ENCODE measurements around the gene TBX21.

The TBX21 gene

DNA sequence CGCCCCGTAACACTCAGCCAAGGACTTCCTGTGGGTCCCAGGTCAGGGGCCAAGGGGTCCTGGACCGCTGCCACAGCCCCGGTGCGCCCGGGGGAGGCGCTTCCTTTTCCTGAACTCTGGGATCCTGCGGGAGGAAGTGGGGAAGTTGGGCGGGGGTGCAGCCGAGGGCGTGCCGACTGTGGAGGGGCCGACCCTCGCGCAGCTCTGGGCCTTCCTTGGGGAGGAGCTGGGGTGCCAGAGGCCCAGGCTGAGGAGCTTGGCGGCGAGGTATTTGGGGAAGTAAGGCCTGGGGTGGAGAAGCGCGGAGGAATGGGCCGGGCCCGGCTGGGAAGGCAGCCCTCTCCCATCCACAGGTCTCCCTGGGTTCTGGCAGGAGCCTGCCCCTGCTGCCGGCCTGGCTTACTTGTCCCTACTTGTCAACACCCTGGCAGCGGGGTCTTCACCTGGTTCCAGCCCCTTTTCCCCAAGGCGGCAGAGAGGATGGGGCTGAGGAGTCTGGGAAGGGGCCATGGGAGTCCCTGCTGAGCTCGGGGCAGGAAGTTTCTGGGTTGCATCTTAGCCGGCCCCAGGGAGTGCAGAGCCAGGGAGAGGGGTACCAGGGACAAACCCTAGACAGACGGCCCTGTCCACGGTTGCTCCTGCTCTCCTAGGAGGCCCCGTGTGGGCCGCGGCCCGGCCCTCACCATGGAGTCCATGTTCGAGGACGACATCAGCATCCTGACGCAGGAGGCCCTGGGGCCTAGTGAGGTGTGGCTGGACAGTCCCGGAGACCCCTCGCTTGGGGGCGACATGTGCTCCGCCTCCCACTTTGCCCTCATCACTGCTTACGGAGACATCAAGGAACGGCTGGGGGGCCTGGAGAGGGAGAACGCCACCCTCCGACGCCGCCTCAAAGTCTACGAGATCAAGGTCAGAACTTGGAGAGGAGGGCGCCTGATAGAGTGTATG, 37.3 kb upstream of the TBX21 start:
- H3K27me3 Mint-ChIP-seq: no peaks in the 10 kb centered on the region
- H3K36me3 Mint-ChIP-seq: peaks cover 7% of the 10 kb centered on the region
- peak overlapping the region; percentile 86 for H3K27ac Mint-ChIP-seq
- peak overlapping the region; percentile 86 for H3K4me3 Mint-ChIP-seq
- no peaks in the 10 kb centered on the region for H3K9me3 Mint-ChIP-seq
- H3K4me1 Mint-ChIP-seq: peaks cover 62% of the 10 kb centered on the region

DNA sequence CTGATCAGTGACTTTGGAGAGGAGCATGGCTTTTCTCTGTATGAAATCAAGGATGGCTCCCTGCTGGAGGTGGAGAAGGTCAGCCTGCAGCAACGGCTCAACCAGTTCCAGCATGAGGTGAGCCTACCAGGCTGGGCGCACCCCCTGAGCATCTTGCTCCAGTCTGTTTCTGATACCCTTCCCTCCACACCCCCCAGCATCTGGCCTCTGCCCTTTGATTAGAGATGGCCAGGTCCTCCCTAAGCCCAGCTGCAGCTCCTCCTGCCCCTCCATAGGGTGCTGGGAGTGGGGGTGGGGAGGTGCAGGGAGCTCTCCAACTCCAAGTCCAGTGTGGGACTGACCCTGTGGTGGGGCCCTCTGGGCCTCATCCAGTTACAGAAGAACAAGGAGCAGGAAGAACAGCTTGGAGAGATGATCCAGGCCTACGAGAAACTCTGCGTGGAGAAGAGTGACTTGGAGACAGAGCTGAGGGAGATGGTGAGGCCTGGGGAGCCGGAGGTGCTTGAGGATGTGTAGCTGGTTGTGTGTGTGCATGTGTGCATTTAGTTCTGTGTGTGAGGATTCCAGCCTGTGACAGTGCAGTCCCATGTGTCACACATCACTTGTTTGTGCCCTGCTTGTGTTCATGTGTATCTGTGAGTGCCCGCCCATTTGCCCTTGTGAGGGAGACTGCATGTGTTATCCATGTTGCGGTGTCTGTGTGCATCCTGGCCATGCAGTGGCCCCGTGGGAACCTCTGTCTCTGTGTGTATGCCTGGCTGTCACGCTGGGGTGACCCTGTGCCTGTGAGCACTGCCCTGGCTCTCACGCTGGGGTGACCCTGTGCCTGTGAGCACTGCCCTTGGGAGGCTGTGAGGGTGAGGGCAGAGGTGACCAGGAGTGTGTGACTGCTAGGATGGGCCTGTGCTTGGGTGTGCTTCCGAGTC, 36.1 kb upstream of the TBX21 start:
- Mint-ChIP-seq H3K4me1 (peaks cover 67% of the 10 kb centered on the region), H3K27ac (peak overlapping the region; percentile 14), H3K4me3 (peak overlapping the region; percentile 86), H3K36me3 (peaks cover 10% of the 10 kb centered on the region), H3K27me3 (no peaks in the 10 kb centered on the region), H3K9me3 (no peaks in the 10 kb centered on the region)

DNA sequence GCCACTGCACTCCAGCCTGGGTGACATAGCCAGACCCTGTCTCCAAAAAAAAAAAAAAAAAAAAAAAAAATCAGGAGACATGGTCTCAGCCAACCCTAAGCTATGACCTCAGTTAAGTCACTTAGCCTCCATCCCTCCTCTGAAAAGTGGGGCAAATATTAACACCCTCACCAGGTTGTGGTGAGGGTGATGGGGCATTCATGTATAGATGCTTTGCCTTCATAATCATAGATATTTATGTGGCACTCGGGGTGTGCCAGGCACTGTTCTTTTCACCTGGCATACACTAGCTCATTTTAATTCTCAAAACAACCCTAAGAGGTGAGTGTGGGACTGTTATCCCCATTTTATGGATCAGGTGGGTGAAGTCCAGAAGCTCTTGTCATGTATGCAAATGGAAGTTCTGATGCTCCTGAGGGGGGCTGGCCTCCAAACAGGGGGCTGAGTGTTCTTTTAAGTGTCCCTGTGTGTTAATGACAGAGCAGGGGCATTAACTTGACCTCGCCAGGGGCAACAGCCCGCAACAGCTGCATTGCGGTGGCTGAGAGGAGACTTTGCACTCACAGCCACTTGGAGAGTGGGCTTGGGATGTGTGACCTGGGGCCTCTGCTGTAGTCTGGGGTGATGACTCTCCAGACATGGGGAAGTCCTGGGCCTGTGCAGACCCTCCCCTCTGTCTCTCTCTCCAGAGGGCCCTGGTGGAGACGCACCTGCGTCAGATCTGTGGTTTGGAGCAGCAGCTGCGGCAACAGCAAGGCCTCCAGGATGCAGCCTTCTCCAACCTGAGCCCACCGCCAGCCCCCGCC, 34.9 kb upstream of the TBX21 start:
- Mint-ChIP-seq H3K4me3 (peak overlapping the region; percentile 59), H3K36me3 (peaks cover 14% of the 10 kb centered on the region), H3K4me1 (peaks cover 63% of the 10 kb centered on the region), H3K9me3 (no peaks in the 10 kb centered on the region), H3K27me3 (no peaks in the 10 kb centered on the region), H3K27ac (no peak overlapping the region)

DNA sequence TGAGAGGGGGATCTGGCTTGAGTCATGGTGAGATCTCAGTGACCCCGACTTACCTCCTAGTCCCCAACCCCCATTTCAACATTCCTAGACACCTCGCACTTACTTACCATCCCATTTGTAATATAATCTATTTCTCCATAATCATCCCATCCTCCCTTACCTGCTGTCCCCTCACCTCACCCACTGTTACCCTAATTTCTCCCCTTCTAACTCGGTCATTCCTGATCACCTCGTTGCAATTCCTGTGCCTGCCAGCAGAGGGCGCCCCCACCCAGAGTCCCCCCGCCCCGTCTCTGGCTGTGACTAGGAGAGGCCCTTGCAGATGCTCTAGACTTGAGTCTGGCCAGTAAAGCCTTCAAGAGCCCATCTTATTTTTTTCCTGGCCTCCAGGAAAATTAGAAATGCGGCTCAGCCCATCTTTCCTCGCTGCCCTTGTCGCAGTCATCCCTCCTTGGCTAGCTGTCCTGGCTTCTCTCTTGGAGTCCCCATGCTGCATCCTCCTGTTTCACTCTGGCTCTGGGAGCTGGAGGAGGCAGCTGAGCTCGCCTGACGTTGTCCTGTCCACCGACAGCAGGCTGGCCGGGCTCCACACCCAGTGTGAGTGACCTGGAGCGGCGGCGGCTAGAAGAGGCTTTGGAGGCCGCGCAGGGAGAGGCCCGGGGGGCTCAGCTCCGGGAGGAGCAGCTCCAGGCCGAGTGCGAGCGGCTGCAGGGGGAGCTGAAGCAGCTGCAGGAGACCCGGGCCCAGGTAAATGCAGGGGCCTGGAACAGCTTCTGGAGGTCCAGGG, 34.1 kb upstream of the TBX21 start:
- Mint-ChIP-seq H3K4me1 (peaks cover 67% of the 10 kb centered on the region), H3K27ac (peak overlapping the region; percentile 47), H3K27me3 (no peaks in the 10 kb centered on the region), H3K36me3 (peaks cover 15% of the 10 kb centered on the region), H3K4me3 (peak overlapping the region; percentile 59), H3K9me3 (no peaks in the 10 kb centered on the region)

DNA sequence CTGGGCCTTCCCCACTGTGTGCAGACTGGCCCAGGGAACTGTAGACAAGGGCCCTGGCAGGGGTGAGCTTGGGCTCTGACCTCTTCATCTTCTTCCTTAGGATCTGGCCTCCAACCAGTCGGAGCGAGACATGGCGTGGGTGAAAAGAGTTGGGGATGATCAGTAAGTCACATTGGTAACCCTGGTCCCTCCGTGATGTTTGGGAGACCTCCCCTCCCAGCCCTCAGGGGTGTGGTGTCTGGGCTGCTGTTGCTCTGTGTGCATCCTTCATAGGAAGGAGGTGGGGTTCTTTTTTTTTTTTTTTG, 33.5 kb upstream of the TBX21 start:
- H3K27me3 Mint-ChIP-seq: no peaks in the 10 kb centered on the region
- H3K4me1 Mint-ChIP-seq: peaks cover 73% of the 10 kb centered on the region
- no peaks in the 10 kb centered on the region for H3K9me3 Mint-ChIP-seq
- peaks cover 15% of the 10 kb centered on the region for H3K36me3 Mint-ChIP-seq
- H3K27ac Mint-ChIP-seq: peak overlapping the region; percentile 5
- peak overlapping the region; percentile 59 for H3K4me3 Mint-ChIP-seq

DNA sequence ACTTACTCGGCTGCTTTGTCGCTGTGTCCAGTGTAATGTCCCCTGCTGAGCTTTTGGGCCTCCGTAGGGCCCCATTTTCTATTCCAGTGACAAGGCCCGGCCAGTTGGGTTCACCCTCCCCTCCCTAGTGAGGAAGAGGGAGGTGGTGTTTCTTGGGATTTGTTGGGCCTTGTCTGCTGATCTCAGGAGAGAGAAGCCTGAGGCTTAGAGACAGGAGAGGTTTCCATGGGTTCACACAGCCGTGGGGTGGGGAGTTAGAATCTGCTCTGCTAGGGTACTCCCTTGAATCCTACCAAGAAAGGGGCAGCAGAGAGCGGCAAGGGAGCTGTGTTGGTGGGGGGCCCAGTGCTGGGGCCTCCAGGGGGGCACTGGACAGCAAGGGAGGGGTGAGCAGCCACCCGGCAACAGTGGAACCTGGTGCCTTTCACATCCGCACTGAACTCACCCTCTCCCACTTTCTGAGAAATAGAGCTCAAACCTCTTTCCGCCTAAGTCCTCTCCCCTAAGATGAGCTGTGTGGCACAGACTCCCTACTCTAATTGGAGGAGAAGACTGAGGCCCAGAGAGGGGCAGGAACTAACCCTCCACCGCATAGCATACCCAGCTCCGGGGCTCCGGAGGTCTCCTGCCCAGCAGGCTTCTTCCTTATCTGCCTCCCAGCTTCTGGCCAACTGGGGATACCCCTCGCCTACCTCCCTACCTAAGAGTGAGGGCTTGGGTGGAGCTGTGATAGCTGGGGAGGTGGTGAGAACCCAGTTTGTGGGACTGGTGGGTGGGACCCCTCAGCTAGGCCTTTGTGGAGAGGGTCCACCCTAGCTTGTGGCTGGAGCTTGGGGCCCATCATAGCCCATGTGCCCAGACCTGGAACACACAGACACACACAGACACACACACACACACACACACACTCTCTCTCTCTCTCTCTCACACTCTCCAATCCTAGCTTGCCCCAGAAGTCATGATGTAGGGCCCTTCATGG, 32.3 kb upstream of the TBX21 start:
- peaks cover 21% of the 10 kb centered on the region for H3K36me3 Mint-ChIP-seq
- peak overlapping the region; percentile 87 for H3K27ac Mint-ChIP-seq

DNA sequence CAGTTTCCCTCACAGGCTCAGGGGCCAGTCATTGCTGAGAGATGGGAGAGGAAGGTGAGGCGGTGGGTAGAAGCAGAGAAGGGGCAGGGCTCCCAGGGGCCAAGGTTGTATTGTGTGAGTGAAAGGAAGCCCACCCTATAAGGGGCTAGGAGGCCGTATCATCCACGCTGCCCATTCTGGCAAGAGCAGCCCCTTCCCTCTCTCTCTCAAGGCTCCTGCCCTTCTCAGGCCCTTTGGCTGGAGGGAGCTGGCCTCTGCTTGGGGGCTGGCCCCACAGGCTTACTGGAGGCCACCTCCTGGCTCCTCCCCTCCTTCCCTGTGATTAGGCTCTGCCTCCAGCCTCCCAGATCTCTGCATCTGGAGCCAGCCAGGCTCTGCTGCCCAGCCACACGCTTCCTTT, 31.4 kb upstream of the TBX21 start:
- Mint-ChIP-seq H3K27ac (peak overlapping the region; percentile 87), H3K27me3 (no peaks in the 10 kb centered on the region), H3K9me3 (no peaks in the 10 kb centered on the region), H3K4me3 (peak overlapping the region; percentile 67), H3K36me3 (peaks cover 21% of the 10 kb centered on the region), H3K4me1 (peaks cover 82% of the 10 kb centered on the region)

More for the DNA sequence above, 32.3 kb upstream of the TBX21 start:
- Mint-ChIP-seq H3K27me3 (no peaks in the 10 kb centered on the region), H3K9me3 (no peaks in the 10 kb centered on the region), H3K4me3 (peak overlapping the region; percentile 67), H3K4me1 (peaks cover 81% of the 10 kb centered on the region)

DNA sequence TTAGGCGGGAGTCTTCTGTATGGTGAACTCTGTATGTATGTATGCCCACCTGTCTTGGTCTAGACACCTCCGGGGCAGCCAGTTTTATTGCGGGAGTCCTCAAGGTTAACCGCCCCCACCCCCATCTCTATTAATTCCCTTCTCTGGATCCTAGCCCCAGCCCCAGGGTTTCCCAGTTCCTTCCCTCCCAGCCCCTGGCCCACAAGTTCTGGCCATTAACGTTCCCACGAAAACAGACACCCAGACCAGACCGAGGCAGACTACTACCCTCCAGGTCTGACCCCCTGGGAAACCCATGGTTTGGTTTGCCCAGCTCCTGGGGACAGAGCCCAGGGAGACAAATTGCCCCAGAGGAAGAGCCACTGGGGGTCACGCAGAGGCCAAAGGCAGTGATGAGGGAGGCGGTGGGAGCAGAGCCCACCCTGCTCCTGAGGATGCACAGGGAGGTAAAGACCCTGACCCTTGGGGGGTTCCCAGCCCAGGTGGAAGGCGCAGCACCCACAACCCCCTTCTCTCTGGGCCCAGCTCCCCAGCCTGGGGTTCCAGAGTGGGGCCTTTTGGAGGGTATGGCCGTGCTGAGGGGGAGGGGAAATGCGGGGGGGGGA, 30.5 kb upstream of the TBX21 start:
- Mint-ChIP-seq H3K4me3 (peak overlapping the region; percentile 67), H3K9me3 (no peaks in the 10 kb centered on the region), H3K27me3 (no peaks in the 10 kb centered on the region), H3K27ac (peak overlapping the region; percentile 82), H3K36me3 (peaks cover 19% of the 10 kb centered on the region), H3K4me1 (peaks cover 82% of the 10 kb centered on the region)

DNA sequence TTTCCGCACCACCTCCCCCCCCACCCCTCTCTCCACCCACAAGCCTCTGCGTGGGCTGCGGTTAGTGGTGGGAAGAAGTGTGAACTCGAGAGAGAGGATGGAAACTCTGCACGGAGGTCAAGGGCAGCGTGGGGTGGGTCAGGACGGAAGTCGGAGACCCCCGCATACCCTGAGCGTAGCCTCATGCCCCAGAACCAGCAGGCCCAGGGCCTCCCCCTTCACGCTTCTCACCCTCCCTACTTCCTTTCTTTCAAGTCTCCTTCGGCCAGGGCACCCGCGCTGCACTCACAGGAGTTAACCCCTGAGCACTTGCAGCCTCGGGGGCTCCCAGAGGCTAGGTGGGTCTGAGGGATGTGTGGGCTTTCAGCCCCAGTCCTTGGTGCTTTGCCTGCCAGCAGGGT, 29.8 kb upstream of the TBX21 start:
- Mint-ChIP-seq H3K9me3 (no peaks in the 10 kb centered on the region), H3K4me1 (peaks cover 82% of the 10 kb centered on the region), H3K27me3 (no peaks in the 10 kb centered on the region), H3K36me3 (peaks cover 19% of the 10 kb centered on the region), H3K27ac (peak overlapping the region; percentile 96), H3K4me3 (peak overlapping the region; percentile 81)

DNA sequence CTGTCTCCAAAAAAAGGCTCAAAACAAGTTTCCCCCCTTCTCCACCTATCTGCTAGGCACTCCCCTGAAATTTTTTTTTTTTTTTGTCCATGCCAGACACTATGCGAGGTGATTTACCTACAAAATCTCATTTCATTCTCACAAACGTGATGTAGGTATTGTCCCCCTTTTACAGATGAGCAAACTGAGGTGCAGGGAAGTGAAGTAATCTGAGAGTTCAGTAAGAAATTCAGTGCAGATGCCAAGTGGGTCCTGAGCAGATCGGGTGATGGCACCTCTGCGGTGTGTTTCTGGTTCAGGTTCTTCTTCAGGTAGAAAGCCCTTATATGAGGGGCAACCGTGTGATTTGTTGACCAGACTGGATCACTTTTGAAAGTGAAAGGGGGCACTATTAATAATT, 29.4 kb upstream of the TBX21 start:
- H3K4me1 Mint-ChIP-seq: peaks cover 77% of the 10 kb centered on the region
- H3K4me3 Mint-ChIP-seq: peak overlapping the region; percentile 81
- no peaks in the 10 kb centered on the region for H3K9me3 Mint-ChIP-seq
- H3K36me3 Mint-ChIP-seq: peaks cover 19% of the 10 kb centered on the region
- H3K27ac Mint-ChIP-seq: peak overlapping the region; percentile 96
- no peaks in the 10 kb centered on the region for H3K27me3 Mint-ChIP-seq

DNA sequence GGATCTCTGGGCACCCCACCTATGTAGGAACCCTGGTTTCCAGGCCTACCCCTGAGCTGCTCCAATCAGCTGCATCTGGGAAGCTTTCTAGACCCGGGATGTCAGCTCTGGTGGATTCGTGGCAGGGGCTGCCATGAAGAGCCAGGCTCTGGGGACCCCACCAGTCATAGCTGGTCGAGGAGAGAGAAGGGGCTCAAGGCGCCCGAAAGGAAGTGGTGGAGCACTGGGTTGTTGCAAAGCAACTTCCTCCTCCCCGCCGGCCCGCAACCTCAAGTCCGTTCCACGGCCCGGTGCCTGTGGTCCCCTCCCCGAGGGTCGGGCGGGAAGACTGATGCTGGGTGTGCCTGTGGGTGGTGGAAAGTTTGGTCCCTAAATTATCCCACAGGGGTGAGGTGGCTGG, 28.9 kb upstream of the TBX21 start:
- H3K4me3 Mint-ChIP-seq: peak overlapping the region; percentile 81
- no peaks in the 10 kb centered on the region for H3K27me3 Mint-ChIP-seq
- H3K9me3 Mint-ChIP-seq: no peaks in the 10 kb centered on the region
- H3K36me3 Mint-ChIP-seq: peaks cover 19% of the 10 kb centered on the region
- H3K4me1 Mint-ChIP-seq: peaks cover 73% of the 10 kb centered on the region
- H3K27ac Mint-ChIP-seq: peak overlapping the region; percentile 96

DNA sequence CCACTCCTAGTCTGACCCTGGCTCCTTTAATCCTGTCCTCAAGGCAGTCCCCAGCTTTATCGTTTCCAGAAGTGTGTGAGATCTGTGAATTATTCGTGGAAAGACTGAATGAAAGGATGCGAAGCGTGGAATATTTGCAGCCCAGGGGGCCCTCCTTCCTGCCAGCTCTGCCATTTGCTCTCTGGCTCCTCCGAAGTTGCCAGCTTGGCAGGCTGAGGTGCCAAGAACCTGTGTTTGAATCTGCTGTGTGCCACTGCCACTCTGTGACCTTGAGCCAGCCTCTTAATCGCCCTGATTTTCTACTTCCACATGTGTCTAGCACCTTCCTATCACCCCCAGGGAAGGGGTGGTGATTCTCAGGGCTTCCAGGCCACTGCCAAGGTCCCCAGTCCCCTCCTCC, 28.3 kb upstream of the TBX21 start:
- Mint-ChIP-seq H3K36me3 (peaks cover 19% of the 10 kb centered on the region), H3K4me1 (peaks cover 73% of the 10 kb centered on the region), H3K9me3 (no peaks in the 10 kb centered on the region)

More for the DNA sequence above, 28.3 kb upstream of the TBX21 start:
- Mint-ChIP-seq H3K27me3 (no peaks in the 10 kb centered on the region), H3K4me3 (peak overlapping the region; percentile 81), H3K27ac (peak overlapping the region; percentile 96)
